IPS-NIHi7 (cell line): ENCODE data around the gene BBS12.

Source experiments
- DNase-seq: peaks from one replicate; pipeline ENCODE4 v3.0.0; 2012; ENCODE audit warnings: mixed read lengths; ENCODE audit errors: extremely low spot score

BBS12 gene

DNA sequence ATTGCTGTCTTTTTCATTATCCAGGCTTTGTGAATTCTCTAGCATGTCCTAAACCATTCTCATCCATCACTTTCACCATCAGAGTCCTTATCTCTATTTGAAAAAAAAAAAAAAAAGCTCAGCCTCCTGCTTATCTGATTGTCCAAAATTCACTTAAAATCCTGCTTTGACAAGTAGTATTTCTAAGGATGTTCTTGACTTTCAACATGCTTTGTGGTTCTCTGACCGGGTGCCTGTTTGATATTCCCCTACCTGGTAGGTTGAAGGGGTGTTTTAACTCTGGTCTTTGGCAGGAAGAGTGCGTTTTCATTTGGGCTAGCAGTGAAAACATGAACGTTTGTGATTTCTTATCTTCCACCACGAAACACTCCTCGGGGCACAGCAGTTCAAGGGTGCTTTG, 17.3 kb upstream of the BBS12 start:
- no peak for DNase-seq

DNA sequence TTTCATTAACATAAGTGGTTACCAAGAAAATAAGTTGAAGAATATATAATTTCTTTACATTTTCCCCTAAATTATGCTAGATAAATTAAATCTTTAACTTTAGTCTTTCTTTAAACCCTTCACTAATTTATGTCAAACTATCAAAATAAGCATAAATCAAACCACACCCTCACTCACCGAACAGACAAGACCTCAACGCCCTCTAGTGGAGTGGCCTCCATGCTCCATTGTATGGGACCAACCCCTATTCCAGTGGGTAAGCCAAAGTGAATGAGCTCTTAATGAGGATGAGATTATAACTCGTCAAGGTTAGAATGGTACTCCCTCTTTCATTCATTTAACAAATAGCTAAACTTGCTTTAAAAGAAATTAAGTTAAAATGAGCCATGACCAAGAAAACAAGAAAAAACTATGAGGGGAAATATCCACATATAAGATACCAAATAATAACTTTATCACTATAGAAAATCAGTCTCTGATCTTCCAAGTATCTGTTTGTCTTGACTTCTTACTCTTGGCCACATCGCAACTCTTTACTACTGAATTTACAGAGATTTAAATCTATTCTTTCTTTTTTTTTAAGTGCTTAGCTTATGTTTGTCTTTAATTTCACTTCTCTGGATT, 15.6 kb upstream of the BBS12 start:
- DNase-seq: peak; percentile 75

DNA sequence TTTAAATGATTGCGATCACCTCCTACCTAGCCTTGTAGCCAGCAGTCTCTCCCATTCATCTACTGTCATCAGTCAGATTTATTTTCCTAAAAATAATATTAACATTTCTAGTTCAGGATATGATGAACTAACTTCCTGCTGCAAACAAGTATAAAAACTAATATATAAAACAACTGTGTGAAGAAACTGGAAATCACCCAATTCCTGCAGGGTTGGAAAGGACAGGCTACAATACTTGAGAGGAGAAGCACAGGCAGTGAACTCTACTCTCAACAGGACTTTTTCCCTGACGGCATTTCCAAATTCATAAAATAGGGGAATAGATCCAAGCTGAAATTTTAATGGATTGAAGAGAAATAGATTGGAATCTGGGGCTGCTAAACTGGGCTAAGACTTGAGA, 14.2 kb upstream of the BBS12 start:
- DNase-seq: no peak

DNA sequence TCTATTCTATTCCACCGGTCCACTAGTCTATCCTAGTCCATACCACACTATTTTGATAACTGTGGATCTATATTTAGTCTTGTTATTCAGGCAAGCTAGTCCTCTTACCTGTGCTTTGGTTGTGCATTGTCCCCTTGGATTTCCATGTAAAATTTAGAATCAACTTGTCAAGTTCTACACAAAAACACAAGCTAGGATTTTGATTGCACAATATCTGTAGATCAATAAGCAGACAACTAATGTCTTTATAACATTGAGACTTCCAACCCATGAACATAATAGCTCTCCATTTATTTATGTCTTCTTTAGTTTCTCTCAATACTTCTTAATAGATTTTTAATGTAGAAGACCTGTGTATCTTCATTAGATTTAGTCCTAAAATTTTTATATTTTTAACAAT, 10.2 kb upstream of the BBS12 start:
- DNase-seq: no peak

DNA sequence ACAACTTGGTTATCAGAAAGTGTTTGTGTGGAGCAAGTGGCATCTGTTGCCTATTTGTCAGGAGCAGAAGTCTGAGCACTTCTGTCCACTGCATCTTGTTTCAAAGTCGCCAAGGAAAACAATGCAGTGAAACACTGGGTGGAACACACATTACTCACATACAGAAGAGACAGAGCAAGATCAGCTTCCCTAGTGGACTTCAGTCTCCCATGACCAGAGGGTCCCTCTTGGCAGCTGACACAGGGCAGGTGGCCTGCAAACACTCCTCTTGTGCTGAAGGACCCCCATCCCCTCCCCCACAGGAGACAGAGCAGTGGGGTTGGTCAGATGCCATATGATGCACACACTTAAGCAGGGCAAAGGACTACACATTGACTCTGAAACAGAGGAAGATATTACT, 3.6 kb upstream of the BBS12 start:
- no peak for DNase-seq

DNA sequence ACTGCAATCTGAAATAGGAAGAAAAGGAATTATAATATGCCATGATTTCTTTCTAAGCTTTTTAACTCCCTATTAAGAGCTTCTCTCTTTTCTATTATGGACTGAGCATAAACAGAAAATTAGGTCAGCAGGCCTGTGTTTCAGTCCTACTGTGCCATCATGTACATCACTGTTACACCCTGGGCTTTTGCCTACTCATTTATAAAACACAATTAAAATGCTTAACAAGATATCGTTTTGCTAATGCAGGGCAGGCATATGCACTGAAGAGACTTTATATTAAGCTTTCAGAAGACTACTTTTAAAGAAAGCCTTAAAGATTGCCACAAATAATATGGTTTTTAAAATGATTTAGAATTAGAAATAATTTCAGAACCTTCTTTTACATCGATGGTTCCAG, 828 bp upstream of the BBS12 start:
- DNase-seq: no peak

DNA sequence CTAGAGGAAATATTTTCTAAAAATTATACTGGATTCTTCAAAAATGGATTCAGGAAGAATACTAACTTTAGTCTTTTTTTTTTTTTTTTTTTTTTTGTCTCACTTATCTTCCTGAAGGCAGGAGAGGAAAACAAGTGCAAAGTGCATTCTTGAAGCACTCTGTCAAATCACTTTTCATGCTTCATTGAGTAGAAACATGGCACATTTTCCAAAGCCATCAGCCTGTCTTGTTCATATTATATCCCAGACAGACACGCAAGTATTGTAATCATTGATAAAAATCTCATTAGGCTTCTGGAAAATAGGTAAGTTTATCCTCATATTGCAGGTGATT, 1.2 kb downstream of the BBS12 start:
- no peak for DNase-seq

DNA sequence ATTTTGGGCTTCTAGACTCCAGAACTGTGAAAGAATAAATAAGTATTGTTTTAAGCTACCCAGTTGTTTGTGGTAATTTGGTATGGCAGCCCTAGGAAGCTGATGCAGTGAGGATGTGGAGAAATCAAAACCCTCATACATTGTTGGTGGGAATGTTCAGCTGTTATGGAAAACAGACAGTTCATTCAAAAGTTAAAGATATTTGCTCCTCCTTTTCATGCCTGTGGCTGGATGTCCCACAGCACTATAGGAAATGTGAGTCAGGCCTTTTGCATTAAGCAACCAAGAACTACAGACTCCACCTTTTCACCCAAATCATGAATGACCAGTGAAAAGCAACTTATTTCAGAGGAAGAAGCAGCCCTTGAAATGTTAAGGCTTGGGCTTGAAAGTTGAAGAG, 6.7 kb downstream of the BBS12 start:
- no peak for DNase-seq

DNA sequence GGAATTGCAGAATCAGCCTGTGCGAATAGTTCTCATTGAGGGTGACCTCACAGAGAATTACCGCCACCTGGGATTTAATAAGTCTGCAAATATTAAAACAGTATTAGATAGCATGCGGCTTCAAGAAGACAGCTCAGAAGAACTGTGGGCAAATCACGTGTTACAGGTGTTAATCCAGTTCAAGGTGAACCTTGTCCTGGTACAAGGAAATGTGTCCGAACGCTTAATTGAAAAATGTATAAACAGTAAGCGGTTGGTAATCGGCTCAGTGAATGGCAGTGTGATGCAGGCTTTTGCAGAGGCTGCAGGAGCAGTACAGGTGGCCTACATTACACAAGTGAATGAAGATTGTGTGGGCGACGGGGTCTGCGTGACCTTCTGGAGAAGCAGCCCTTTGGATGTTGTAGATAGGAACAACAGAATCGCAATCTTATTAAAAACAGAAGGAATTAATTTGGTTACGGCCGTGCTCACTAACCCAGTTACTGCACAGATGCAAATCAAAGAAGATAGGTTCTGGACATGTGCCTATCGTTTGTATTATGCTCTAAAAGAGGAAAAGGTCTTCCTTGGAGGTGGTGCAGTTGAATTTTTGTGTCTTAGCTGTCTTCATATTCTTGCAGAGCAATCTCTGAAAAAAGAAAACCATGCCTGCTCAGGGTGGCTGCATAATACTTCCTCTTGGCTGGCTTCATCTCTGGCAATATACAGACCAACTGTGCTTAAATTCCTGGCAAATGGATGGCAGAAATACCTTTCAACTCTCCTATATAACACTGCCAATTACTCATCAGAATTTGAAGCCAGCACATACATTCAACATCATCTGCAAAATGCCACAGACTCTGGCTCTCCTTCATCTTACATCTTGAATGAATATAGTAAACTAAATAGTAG, 10.7 kb downstream of the BBS12 start:
- DNase-seq: no peak

DNA sequence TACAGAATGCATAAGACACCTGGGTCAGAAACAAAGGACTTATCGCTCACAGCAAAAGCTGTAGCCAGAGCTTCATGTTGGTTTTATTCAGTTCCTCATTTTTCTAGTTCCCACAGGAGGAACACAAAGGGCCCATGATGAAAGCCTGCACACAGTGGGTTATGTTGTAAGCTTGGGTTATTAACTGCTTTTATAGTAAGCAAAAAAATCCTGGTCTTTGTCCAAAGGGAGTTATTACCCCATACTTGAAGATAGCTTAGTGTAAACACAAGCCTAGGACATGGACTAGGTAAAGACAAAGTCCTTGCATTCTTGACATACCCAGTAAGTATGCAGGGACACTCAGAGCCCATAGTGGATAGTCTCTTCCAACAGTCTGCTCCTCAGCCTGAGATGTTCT, 11.7 kb downstream of the BBS12 start:
- DNase-seq: no peak

DNA sequence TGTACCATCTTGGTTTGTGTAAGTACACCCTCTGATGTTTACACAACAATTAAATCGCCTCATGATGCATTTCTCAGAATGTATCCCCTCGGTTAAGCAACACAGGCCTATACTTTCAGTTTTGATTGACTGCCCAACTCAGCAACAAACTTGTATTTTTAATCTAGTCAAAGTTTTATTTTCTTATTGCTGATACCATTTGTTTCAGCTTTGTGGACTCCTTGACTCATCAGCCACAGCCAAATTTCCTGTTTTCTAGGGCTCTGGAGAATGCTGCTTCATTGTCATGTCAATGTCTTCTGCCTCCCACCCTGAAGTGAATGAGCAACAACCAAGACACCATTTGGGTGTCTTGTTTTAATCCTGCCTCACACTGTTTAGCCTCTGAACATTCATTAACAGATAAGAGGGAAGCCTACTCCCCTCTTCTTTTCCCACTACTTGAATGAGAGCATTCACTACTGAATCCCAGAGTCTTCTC, 14.0 kb downstream of the BBS12 start:
- peak; percentile 22 for DNase-seq

DNA sequence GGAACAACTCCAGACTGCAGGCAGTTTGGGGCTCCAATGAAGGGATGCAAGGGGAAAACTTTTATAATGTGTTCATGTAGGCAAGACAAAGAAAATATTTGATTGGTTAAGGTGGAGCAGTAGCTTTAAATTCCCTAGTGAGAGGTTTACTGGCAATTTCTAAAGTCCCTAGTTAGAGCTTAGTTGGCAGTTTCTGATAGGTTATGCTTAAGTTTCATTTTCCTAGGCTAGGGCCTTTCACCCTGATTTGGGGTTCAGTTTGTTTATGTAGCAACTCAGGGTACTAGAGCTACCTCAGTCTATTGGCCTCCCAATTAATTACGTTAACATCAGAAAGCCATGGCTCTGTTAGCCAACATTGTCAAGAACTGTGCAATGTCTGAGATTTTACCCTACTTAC, 14.6 kb downstream of the BBS12 start:
- DNase-seq: no peak

DNA sequence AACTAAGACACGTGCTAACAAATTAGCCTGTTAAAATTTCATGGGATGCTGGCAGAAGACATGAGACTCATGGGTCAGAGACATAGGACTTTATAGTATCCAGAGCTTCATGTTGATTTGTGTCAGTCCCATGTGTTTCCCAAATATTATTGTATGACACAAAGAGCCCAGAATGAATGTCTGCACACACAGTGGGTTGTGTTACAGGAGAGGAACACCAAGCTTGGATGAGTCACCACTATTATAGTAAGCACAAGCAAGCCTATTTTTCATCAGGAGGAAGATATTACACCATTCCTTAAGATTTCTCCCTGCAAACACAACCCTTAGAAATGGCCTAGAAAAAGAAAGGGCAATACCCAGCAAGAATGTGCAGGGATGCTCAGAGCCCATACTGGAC, 15.4 kb downstream of the BBS12 start:
- DNase-seq: no peak

DNA sequence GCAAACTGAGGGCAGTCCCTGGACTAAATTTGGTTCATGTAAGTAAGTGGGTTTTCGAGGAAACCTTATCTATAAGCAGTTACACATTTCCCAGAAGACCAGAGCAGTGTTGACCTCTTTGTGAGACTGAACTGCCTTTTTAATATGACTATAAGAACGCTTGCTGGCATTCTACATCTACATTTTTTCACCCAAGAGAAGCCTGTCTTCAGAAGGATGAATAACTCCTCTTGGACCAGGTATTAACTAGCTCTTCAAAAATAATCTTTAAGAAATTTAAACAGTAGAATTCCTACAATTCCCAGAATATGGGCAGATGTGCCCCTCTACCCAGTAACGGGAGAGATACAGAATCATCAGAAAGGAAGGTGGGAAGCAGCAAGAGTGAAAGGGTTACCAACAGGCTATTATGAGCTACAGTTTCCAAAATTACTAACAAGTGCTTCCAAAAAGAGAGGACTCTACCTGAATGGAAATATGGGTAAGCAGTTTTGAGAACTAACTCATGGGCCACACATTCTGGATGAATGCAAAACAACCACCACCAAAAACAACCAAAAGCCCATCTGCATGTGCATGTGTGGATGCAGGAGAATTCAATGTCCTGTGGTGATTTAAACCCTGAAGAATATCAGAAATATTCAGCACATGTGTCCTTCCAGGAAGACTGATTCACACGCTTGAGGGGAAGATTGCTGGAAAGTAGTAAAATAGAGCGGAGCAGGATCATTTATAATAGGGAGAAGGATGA, 17.4 kb downstream of the BBS12 start:
- DNase-seq: no peak

DNA sequence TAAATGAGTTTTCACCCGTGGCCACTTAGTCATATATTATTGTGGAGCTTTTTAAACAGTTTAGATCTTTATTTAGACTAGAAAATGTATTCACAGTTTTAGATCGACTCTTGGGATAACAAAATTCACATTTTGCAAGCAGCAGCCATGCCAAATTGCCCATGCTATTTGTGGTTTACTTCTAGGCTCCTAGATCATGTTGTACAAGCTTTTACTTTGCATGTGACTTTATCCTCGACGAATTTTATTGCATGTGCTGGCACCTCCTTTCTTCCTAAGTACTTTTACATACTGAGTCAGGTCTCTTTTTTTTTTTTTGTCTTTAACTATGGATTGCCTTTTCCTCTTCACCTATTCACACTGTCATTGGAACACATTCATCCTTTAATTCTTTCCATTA, 23.2 kb downstream of the BBS12 start:
- DNase-seq: no peak

DNA sequence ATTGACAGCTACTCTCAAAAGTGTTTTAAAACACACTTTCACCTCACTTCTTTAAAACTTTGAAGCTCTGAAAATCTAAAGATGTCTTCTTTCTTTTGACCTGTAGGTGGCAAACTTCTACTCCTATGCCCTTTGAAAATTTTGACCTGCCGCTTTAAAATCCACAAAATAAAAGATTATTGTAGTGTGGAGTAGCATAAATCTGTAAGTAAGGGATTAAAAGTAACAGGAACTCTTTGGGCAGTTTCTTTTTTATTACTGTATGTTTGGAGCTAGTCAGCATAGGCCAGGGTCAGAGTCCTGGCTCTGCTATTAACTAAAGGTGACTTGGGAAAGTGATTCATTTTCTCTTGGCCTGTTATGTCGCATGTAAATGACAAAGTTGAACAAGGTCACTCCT, 25.5 kb downstream of the BBS12 start:
- no peak for DNase-seq

DNA sequence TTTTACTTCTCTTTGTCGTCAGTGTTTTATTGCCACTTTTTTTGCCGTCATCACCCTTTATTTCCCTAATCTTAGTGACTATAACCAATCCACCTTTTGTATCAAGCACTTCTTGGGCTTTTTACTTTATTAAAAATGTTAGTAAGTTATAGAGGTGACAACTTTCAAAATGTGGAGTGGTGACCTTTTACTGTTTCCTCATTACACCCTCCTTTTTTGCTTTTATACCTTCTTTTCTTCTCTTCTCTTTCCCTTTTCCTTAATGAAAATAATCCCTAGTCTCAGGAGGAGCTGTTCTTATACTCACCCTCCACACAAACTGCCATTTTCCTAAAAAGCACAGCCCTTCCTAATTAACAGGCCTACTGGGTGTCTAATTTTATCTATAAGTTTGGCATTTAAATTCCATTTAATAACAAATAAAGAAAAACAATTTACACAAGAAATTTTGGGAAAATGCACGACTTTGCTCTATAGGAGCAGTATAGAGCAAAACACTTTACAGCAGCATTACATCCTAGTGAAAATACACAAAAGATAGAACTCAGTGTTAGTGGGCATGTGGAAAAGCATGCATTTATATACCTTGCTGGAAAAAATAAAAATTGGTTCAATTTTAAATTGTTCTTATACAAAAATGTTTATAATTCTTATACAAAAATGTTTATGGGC, 27.3 kb downstream of the BBS12 start:
- DNase-seq: no peak

DNA sequence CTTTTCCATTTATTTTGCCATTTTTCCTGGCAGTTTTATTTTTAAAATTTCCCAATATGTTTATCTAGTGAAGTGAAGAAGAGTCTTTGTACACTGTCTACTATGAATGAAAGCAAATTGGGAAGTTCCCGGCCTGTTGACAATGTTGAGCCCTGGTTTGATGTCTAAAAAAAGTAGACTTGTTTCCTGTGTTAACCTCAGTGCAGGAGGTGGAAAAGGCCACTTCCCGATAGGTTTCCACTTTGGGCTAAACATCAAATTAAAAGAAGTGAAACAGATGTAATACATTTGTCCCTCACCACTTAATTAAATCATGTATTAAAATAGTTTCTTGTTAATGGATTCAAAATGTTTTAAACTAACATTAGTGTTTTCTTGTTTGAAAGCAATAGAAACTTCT, 30.0 kb downstream of the BBS12 start:
- no peak for DNase-seq

DNA sequence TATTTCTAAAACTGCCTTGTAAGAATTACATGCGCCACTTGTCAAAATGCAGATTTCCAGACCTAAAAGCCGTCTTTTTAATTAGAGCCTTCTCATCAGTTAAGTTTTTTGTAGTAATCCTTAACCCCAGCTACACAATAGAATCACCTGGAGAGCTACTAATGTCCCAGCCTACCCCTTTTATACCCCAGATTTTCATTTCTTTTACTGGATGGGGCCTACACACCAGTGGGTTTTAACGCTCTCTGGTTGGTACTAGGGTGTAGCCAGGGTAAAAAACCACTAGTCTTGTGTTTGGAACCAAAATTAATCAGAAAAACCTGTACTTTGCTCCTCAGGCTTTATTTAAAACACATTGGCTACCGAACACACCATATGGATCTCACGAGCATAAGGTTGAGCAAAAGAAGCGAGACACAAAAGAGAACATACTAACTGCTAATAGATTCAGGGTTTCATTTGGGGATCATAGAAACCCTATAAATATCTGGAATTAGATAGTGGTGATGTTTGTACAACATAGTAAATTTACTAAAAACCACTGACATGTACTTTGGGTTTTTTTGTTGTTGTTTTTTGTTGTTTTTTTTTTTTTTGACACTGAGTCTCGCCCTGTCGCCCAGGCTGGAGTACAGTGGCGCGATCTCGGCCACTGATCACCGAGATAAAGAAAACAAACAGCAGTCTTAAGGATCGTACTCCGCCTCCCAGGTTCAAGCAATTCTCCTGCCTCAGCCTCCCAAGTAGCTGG, 30.6 kb downstream of the BBS12 start:
- no peak for DNase-seq

DNA sequence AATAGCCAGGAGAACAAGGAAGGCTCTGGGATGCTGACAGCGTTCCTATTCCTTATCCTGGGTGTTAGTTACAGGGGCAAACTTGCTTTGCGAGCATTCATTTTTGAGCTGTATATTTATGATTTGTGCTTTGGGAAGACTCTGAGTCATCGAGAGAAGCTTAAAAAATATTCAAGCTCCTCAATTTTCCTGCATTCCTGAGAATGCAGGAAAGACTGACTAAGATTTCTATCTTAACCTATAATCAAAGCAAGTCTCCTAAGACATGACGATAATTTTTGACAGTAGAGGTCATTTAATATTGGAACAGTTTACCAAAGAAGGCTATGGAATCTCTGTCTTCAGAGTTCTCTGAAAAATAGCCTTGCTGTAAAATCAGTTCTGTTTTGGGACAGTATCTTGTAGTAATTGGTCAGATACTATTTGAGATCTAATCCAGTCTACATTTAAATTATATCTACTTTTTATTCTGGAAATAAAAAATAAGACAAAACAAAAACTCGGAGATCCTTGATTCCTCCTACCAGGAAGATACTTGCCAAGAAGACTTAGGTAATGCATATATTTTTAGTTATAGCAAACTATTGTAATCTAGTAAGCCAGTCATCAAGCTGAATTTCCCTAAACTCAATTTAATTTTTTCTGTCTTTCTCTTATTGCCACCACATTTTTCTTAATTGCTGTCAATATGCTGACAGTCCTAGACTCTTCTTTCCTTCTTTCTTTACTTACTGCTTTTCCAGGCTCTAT, 31.7 kb downstream of the BBS12 start:
- DNase-seq: no peak

DNA sequence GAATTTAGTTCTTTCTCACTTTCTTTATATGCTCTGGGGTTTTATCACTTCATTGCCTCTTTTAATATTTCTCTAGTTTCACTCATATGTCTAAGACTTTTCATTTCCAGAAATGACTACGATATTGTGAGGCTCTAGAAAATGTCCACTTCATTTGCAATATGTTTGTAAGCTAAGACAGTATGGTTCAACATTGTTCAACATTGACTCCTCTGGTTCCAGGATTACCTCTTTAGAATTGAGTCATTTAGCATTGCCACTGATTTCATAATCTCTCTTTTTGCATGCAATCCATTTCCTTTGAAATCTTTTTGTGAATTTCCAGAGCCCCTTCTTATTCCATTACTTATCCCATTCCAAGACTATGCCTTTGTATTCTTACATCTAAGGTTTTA, 32.3 kb downstream of the BBS12 start:
- no peak for DNase-seq
